Activated CD4-positive, alpha-beta T cell treated with anti-CD3 and anti-CD28 coated beads, Interleukin-2, amount 50 U/mL, for 24 hours (primary cell): ENCODE measurements around the gene CHI3L2.

Experiments
- DNase-seq, 2 donors: peaks; one replicate each; pipeline ENCODE4 v3.0.0-alpha.2; 2020; ENCODE audit warnings: low read depth in 1 of 2, low spot score in 1 of 2

CHI3L2 gene, protein sequence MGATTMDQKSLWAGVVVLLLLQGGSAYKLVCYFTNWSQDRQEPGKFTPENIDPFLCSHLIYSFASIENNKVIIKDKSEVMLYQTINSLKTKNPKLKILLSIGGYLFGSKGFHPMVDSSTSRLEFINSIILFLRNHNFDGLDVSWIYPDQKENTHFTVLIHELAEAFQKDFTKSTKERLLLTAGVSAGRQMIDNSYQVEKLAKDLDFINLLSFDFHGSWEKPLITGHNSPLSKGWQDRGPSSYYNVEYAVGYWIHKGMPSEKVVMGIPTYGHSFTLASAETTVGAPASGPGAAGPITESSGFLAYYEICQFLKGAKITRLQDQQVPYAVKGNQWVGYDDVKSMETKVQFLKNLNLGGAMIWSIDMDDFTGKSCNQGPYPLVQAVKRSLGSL

GRCh38 chr1:111227434-111227833 is at the start of gene CHI3L2:
TSS of gene CHI3L2 (plus strand) at chr1:111227713. CDS start at chr1:111227730, 17 bp downstream.
- no peak for DNase-seq

DNA sequence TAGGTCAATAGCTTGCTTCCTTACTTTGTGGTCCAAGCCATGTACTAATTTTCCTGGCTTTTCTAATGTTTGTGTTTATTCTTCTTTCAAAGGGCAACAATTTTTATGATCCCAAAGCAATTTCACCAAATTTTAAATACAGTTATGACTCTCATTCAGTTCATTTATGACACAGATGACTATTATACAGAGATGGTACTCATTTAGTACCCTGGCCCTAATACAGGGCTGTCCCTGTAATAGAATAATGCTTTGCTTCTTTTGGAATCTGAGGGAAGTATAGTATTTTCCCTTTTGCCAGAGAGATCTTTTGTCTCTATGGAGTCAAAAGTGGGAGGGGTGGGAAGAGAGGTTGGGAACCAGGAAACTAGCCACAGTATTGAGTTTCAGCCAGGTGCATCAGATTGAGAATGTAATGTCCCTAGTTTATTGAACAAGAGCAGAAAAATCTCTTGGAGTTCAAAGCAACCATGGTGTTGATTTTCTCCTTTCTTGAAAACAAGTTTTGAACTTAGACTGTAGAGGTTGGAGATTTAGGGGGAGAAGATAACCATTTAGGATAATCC is 47.5 kb upstream of the CHI3L2 start:
- DNase-seq, result no peak

DNA sequence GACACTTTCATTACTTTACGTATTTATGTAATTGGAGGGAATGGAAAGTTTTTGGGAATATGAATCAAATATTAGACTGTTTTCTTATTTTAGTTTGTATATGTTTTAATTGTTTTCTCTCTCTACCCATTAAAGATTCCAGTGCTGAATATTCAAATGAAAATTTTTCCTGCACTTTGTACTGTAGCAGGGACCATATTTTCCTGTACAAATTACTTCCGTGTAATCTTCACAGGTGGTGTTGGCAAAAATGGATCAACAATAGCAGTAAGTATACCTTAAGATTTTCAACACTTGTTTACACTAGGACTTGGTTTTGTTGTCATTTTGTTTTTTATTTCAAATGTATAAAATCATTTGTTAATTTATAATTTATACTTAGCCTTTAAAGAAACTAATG is 45.5 kb upstream of the CHI3L2 start:
- DNase-seq, result no peak

- no peak for DNase-seq
Measured at GRCh38 chr1:111183308-111184069, 44.0 kb upstream of the CHI3L2 start.

DNA sequence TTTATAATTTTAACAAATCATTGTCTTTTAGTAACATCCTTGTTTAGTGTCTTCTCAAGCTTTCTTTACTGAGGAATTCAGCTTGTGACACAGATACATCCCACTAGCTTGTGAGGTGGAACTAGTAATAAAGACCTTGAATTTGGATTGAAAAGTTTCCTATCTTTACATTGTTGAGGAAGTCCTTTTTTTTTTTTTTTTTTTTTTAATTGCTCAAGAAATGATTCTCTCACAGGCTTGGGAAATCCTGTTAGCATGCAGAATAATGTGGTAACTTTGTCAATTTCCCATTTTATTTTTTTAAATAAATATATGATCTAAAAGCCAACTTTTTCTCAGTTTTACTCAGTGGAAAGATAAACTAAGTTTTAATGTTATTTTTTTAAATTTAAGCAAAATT is 42.9 kb upstream of the CHI3L2 start:
- DNase-seq, result no peak

DNA sequence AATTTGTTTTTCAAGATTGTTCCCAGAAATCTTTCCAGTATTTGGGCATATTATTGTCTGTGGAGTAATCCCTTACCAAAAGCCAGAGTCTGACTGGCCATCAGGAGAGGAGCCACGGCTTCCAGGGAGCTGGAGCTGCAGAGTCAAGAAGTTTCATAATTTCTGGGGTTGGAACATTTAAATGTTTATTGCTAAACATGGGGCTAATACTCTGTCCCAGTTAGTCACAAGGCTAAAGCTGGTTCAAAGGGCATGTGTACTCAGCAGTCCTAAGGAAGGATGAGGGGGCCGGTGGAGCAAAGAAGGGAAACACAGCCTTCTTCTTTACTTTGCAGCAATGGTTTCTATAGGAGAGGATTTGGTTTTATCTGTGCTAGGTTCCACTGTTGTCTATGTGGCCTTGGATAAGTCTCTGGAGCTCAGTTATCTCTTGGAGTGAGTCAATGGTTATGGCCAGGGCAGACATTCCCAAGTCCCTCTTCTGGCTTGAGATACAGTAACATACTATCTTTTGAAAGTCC is 36.5 kb upstream of the CHI3L2 start:
- DNase-seq, result no peak

DNA sequence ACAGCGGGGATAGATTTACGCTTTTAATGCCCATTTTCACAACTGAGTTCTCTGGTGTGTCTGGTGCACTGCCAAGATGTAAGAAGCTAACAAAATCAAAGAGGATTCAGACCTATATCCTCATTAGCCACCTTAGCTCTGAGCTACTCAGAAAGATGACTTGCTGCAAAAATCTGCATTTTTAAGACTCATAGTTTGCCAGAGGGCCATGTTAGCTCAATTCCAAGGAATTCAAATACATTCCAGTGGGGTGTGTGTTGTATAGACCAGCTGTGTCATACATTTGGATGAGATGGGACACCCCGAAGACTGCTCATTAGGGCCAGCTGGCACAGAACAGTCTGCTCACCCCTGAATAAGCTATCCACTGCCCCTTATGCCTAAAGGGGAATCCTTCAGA is 36.0 kb upstream of the CHI3L2 start:
- no peak for DNase-seq

DNA sequence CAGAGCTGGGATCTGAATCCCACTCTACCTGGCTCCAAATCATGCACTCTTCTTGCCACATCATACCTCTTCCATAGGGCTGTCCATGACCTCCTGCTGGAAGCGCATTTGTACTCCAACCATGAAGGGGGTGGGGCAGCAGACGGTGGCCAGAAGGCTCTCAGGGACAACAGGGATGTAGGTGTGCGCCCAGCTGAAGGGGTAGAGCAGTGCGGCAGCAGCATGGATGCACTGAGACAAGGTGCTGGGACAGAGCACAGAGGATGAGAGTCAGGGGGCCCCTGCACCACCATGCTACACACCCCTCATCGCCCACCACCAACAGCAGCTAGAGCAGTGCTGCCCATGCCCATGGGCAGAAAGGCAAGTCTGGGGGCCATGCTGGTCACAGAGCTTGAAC is 35.4 kb upstream of the CHI3L2 start:
- DNase-seq, result no peak

- no peak for DNase-seq
Measured at GRCh38 chr1:111192658-111193519, 34.6 kb upstream of the CHI3L2 start.

GRCh38 chr1:111193712-111194480 is 33.6 kb upstream of the CHI3L2 start:
- no peak for DNase-seq

DNA sequence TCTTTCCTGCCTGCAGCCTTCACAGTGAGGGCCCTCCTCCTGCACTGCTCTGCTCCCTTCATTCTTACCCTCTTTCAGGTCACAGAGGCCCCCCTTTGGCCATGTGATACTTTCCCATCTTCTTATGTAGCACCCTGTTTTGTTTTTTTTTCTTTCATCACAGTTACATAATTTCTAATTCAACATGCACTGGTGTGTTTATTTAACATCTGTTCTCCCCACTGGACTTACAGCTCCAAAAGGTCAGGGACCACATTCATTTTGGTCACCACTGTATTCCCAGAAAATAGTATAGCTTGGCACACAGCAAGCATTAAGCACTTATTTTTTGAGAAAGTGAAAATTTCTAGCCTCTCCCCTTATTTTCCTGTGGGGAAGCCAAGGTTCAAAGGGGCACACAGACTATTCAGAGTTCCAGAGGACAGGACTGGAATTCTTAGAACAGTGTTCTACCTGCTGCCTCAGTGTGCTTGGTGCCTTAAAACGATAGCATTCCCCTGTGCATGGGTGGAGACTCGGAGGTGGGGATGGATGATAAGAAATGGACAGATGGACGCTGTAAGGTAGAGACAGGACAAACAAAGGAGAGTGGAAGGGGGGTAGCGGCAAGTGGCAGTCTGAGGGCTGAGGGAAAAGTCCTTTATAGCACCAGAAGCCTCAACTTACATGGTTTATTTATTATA is 32.4 kb upstream of the CHI3L2 start:
- DNase-seq, result no peak

DNA sequence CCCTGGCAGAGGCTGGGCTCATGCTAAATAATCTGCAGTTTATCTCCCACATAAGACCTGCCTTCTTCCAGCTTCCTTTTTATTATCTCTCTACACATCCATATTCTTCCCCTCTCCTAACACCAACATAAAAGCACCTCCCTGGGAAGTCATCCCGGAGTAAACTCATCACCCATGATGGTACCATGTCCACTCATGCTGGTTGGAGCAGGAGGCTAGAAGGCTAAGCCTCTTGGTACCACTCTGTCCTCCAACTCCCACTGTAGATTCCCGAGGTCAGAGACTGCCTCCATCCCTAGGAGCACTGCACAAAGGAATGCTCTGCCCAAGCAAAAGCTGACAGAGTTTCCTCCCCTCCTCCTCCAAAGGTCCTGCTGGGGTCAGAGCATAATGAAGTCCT is 31.3 kb upstream of the CHI3L2 start:
- DNase-seq, result no peak

DNA sequence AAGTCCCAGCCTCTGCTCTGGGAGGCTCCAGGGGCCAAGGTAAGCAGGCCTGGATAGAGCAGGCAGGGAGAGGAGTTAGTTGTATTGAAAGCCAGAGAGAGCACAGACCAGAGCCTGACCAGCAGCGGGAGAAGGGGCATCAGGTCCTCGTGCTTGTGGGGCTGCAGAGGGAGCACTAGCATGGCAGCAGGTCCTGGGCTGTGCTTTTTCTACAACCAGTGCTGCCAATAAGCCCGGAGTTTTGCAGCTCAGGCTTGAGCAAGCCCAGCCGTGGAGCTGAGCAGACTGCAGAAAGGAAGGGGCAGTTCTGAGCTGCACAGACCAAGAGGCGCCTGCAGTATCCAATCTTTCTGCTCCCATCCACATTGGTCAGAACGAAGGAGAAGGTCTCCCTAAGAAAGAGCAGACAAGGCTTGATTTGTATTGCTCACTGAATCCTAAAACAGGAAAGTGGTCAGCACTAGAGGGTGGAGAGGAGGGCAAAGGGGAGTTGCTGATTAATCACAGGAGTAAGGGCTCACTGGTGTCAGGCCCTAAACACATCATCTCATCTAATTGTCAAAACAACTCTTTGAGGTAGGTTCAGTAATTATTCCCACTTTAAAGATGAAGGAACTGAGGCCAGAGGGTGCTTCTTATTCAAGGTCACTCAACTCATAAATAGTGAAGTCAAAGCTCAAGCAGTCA is 29.8 kb upstream of the CHI3L2 start:
- peak in 1 of 2 donors; percentile 54 for DNase-seq

- no peak for DNase-seq
Measured at GRCh38 chr1:111198836-111199235, 28.7 kb upstream of the CHI3L2 start.

GRCh38 chr1:111199329-111199728 is 28.2 kb upstream of the CHI3L2 start:
- no peak for DNase-seq

DNA sequence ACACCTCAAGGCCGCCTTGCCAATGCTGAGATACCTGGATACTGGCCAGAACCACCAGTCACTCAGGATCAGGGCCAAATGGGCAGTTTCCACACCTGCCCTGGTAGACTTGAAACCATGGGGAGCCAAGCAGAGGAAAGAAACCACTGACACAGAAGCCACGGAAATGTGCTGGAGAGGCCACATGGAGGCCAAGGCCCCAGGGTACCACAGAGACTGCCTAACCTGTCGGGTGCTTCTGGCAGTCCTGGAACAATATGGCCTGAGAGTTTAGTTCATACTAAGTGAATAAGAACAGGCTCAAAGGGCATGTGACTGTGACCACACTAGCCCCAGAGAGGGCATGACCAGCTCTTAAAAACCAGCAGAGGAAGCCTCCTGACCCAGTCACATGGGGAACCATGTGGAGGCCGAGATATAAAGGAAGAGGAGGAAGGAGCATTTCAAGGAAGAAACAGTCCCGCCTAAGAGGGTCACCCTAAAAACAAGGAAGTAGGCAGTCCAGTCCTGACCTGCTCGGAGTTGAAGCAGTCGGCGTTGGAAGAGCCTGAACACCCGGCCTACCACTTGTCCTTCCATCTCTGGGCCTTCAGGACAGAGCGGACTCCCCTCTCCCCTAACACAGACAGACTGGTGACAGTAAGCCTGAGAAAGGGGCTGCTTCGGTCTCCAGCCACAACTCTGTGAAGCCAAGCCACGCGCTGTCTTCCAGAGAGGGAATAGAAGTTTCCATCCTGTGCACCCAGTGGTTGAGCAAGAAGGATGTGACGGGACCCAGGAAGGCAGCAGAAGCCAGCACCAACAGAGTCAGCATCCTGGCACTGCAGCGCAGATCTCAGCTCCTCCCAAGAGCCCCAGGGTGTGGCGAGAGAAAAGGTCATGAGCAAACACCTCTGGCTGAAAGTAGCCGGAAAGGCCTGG is 27.4 kb upstream of the CHI3L2 start, which contains the start of gene DENND2D:
DENND2D (minus strand) TSS at position 766 of the 921 bp plus-strand sequence; CDS start at position 579, 187 bp downstream.
- peak in 1 of 2 donors; percentile 71 for DNase-seq

- no peak for DNase-seq
Measured at GRCh38 chr1:111200802-111201161, 26.7 kb upstream of the CHI3L2 start.
